H1 (cell line): ENCODE measurements around the gene ANXA3.

ENCODE experiments used
- KDM4A ChIP-seq: IDR thresholded peaks from one replicate; pipeline ENCODE4 v1.7.1; 2012; ENCODE audit warnings: low read depth, mild to moderate bottlenecking, moderate library complexity, low read length, inconsistent platforms; ENCODE audit not compliant: severe bottlenecking
- KDM5A ChIP-seq: fragments of 200-600 bp; IDR thresholded peaks from 2 replicates; pipeline ENCODE4 v1.7.1; 2012; ENCODE audit warnings: mild to moderate bottlenecking, low read length, inconsistent platforms, mixed read lengths
- MAFK ChIP-seq: IDR thresholded peaks from 2 replicates; pipeline ENCODE4 v1.6.1; 2012; ENCODE audit warnings: low read depth, mild to moderate bottlenecking, improper control_type of control experiment, low read length
- POLR2A ChIP-seq, 2 experiments: IDR thresholded peaks; 1 replicate in 1 of 2; 2 replicates in 1 of 2; pipeline ENCODE4 v1.6.1; 2011; ENCODE audit warnings: low read depth in 2 of 2, low read length in 2 of 2, mild to moderate bottlenecking in 2 of 2; ENCODE audit errors: control extremely low read depth in 1 of 2
- TCF12 ChIP-seq: IDR thresholded peaks from 2 replicates; pipeline ENCODE4 v1.6.1; 2011; ENCODE audit warnings: low read depth, mild to moderate bottlenecking, low read length
- TF ChIP-seq, protein P1 (sequence below), 3 experiments: IDR thresholded peaks; 1 replicate in 2 of 3; 2 replicates in 1 of 3; pipeline versions ENCODE4 v1.5.1 to v1.6.1; 2011; ENCODE audit warnings: low read length in 3 of 3, mild to moderate bottlenecking in 3 of 3, inconsistent platforms in 2 of 3, low read depth in 1 of 3, moderate library complexity in 1 of 3; ENCODE audit not compliant: insufficient read depth in 1 of 3; ENCODE audit errors: control extremely low read depth in 1 of 3

DNA sequence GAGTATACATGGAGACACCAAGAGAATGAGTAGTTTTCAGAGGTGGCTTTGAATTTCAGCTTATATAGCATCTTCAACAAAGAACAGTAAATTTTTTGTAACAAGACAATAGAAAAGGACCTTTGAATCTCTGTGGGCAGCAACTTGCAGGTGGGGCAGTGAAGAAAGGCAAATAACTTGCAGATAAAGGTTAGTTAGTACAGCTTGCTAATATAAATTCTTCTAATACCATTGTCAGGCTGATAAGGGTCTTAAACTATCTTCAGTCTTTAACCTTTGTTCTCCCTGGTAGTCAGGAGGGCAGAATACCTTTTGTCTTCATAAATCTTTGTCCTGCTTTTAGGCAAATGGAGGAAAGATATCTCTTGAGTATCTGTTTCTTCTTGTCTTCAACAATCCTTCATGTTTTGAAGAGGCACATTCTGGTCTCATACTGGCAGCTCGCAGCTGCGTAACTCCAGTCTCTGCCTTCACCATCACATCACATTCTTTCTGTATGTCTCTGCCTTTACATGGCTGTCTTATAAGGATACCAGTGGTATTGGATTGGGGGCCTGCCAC, 16.0 kb downstream of the ANXA3 start:
- TF ChIP-seq KDM4A (no peak), MAFK (no peak), KDM5A (no peak), POLR2A (IDR thresholded peaks at IDR 0.05; ENCODE audit: control extremely low read depth in 1 of 2, low read depth in 2 of 2, low read length in 2 of 2) (no peak), TCF12 (no peak)
- TF ChIP-seq, protein P1, sequence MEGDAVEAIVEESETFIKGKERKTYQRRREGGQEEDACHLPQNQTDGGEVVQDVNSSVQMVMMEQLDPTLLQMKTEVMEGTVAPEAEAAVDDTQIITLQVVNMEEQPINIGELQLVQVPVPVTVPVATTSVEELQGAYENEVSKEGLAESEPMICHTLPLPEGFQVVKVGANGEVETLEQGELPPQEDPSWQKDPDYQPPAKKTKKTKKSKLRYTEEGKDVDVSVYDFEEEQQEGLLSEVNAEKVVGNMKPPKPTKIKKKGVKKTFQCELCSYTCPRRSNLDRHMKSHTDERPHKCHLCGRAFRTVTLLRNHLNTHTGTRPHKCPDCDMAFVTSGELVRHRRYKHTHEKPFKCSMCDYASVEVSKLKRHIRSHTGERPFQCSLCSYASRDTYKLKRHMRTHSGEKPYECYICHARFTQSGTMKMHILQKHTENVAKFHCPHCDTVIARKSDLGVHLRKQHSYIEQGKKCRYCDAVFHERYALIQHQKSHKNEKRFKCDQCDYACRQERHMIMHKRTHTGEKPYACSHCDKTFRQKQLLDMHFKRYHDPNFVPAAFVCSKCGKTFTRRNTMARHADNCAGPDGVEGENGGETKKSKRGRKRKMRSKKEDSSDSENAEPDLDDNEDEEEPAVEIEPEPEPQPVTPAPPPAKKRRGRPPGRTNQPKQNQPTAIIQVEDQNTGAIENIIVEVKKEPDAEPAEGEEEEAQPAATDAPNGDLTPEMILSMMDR (IDR thresholded peaks at IDR 0.05; ENCODE audit: control extremely low read depth in 1 of 3, insufficient read depth in 1 of 3, low read depth in 1 of 3, low read length in 3 of 3): no peak
